ENCODE data around the gene GATB. TPM values are rescaled to one million over a fixed set of nuclear protein-coding genes. Genes with fewer than 3 reads are reported as not detected.

The GATB gene
- total RNA-seq, 1 donor from 2014 or later = 24.5 TPM

GRCh38 chr4:151643564-151643963 lies 117.2 kb downstream of the GATB start:
- no peak for DNase-seq
- Mint-ChIP-seq H3K4me1 (ENCODE audit: low read depth, unreplicated experiment) (peaks cover 9% of the 10 kb centered on the region), H3K27ac (ENCODE audit: unreplicated experiment) (no peak overlapping the region), H3K9me3 (ENCODE audit: unreplicated experiment) (no peaks in the 10 kb centered on the region), H3K4me3 (ENCODE audit: unreplicated experiment) (no peak overlapping the region), H3K36me3 (ENCODE audit: unreplicated experiment) (no peaks in the 10 kb centered on the region), H3K27me3 (ENCODE audit: unreplicated experiment) (no peaks in the 10 kb centered on the region)
- TF ChIP-seq CTCF (IDR thresholded peaks at IDR 0.05; ENCODE audit: partially characterized antibody, unreplicated experiment) = no peak

GRCh38 chr4:151641983-151642382 lies 118.8 kb downstream of the GATB start:
- Mint-ChIP-seq H3K27me3 (ENCODE audit: unreplicated experiment) (no peaks in the 10 kb centered on the region), H3K27ac (ENCODE audit: unreplicated experiment) (peak overlapping the region; percentile 3), H3K4me1 (ENCODE audit: low read depth, unreplicated experiment) (peaks cover 9% of the 10 kb centered on the region), H3K4me3 (ENCODE audit: unreplicated experiment) (no peak overlapping the region), H3K36me3 (ENCODE audit: unreplicated experiment) (no peaks in the 10 kb centered on the region), H3K9me3 (ENCODE audit: unreplicated experiment) (no peaks in the 10 kb centered on the region)
- no peak for DNase-seq
- no peak for TF ChIP-seq CTCF (IDR thresholded peaks at IDR 0.05; ENCODE audit: partially characterized antibody, unreplicated experiment)

GRCh38 chr4:151641167-151641566 lies 119.6 kb downstream of the GATB start:
- H3K27me3 Mint-ChIP-seq (ENCODE audit: unreplicated experiment) = no peaks in the 10 kb centered on the region
- peaks cover 3% of the 10 kb centered on the region for H3K4me1 Mint-ChIP-seq (ENCODE audit: low read depth, unreplicated experiment)
- no peak overlapping the region for H3K4me3 Mint-ChIP-seq (ENCODE audit: unreplicated experiment)
- H3K27ac Mint-ChIP-seq (ENCODE audit: unreplicated experiment) = no peak overlapping the region
- TF ChIP-seq CTCF (IDR thresholded peaks at IDR 0.05; ENCODE audit: partially characterized antibody, unreplicated experiment) = no peak
- H3K9me3 Mint-ChIP-seq (ENCODE audit: unreplicated experiment) = no peaks in the 10 kb centered on the region
- H3K36me3 Mint-ChIP-seq (ENCODE audit: unreplicated experiment) = no peaks in the 10 kb centered on the region
- no peak for DNase-seq

- Mint-ChIP-seq H3K27me3 (ENCODE audit: unreplicated experiment) (no peaks in the 10 kb centered on the region), H3K27ac (ENCODE audit: unreplicated experiment) (no peak overlapping the region), H3K4me3 (ENCODE audit: unreplicated experiment) (no peak overlapping the region), H3K9me3 (ENCODE audit: unreplicated experiment) (no peaks in the 10 kb centered on the region), H3K36me3 (ENCODE audit: unreplicated experiment) (no peaks in the 10 kb centered on the region), H3K4me1 (ENCODE audit: low read depth, unreplicated experiment) (no peaks in the 10 kb centered on the region)
- no peak for TF ChIP-seq CTCF (IDR thresholded peaks at IDR 0.05; ENCODE audit: partially characterized antibody, unreplicated experiment)
- DNase-seq = no peak
Measured at GRCh38 chr4:151640381-151640780, 120.4 kb downstream of the GATB start.

- H3K36me3 Mint-ChIP-seq (ENCODE audit: unreplicated experiment) = no peaks in the 10 kb centered on the region
- no peaks in the 10 kb centered on the region for H3K27me3 Mint-ChIP-seq (ENCODE audit: unreplicated experiment)
- H3K27ac Mint-ChIP-seq (ENCODE audit: unreplicated experiment) = no peak overlapping the region
- H3K4me1 Mint-ChIP-seq (ENCODE audit: low read depth, unreplicated experiment) = no peaks in the 10 kb centered on the region
- no peaks in the 10 kb centered on the region for H3K9me3 Mint-ChIP-seq (ENCODE audit: unreplicated experiment)
- DNase-seq = no peak
- no peak for TF ChIP-seq CTCF (IDR thresholded peaks at IDR 0.05; ENCODE audit: partially characterized antibody, unreplicated experiment)
- no peak overlapping the region for H3K4me3 Mint-ChIP-seq (ENCODE audit: unreplicated experiment)
Measured at GRCh38 chr4:151638295-151638858, 122.4 kb downstream of the GATB start.

Measured in glutamatergic neuron (in vitro differentiated cells).